HCEC 1CT (cell line): ENCODE data around the gene TRPM3.

Experiments used
- DNase-seq: peaks from one replicate; pipeline ENCODE4 v3.0.0-alpha.2; 2017

Gene TRPM3

GRCh38 chr9:71121275-71122021, at the start of gene TRPM3:
Gene TRPM3 (minus strand): TSS chr9:71121621. CDS start chr9:71121354, 267 bp downstream.
- no peak for DNase-seq

- DNase-seq = no peak
Measured at GRCh38 chr9:71168418-71168817, 47.0 kb upstream of the TRPM3 start.

DNA sequence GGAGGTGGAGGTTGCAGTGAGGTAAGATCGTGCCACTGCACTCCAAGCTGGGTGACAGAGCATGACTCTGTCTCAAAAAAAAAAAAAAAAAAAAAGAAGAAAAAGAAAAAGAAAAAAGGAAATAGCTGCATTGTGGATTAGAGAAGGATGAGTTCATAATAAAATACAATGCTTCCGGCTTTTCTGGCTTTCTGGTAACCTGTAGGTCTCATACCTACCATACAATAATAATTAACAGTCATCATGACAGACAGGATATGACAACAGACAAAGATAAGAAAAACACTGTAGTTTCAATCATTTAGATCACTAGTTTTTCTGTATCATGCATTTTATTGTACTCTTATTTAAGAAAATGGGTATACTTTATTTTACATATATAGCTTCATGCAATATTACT, 40.7 kb upstream of the TRPM3 start:
- DNase-seq = no peak

DNA sequence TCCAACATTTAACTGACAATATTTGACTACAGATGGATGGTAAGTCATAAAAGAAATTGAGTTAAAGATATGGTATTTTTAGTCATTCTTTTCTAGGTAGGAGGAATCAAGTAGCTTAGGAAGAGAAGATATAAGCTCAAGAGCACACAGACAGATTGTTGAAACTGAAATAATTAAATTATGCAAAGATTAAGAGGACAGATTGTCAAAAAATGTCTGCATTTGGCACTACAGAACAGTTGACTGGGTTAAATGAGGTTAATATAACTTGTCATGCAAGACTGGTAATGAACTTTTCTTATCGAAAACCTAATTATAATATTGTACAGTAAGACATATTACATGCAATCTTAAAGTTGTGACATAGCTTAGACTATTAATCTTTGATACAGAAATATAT, 36.3 kb upstream of the TRPM3 start:
- DNase-seq = no peak

DNA sequence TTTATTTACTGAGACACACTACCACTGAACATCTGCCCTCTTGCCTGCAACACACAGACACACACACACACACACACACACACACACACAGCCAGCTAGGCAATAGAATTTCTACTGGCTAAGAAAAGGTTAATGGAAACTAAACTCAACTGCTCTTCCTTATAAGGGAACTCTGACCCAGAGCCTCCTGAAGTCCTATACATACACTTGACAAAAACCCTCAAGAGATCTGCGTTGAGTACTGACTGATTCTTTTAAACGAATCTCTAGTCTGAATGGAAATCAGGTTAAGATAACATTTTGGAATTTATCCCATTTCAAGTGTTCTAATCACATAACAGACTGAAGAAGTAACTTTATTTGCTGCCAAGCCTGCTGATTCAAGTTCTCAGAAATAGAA, 25.9 kb upstream of the TRPM3 start:
- DNase-seq = no peak

DNA sequence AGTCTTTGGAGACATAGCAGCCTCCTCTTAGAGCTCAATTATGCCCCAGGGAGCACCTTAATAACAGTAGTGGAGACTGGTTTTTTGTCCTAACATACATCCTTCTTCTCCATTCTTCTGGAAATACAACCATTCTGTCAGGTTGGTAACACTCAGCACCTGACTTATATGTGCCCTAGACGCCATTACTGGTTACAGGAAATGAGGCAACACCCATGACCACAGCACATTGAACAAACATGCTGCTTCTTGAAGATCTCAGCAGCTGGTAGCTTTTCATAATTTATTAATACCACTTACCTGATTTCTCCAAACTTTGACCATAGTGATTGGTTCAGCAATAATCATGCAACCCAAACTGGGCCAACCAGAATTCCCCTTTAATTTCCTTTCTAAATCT, 25.1 kb upstream of the TRPM3 start:
- no peak for DNase-seq

DNA sequence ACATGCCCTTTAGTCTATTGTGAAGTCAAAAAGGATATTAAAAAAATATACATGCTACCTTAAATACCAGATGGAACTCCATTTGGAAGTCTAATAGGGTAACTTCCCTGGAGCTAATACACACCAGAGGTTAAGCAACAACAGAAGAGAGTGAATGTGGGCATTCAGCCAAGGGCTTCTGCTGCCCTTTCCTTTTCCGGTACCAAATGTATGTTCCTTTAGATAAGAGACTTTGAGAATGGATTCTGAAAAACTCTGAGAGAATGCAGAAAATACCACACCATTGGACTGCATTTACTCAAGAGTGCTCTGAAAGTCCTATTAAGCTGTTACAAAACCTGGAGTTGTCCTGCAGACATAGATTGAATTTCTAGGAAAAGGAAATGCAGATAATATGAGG, 23.8 kb upstream of the TRPM3 start:
- no peak for DNase-seq

DNA sequence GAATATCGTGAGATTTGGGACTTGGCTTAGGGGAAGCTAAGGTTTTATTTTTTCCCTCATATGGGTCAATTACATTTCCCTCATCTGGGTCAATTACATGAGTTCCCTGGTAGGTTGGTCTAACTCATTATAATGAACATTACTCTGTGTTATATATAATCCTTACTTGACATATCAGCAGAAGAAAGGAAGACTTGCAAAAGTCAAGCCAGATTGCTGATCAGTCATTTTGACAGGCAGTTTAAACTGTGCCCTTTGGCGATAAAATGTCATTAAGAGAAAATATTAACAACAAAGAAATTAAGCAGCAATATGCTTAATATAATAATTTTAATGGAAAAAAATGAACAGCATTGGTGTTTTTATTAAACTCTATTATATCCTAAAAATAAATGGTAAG, 23.1 kb upstream of the TRPM3 start:
- DNase-seq = no peak

DNA sequence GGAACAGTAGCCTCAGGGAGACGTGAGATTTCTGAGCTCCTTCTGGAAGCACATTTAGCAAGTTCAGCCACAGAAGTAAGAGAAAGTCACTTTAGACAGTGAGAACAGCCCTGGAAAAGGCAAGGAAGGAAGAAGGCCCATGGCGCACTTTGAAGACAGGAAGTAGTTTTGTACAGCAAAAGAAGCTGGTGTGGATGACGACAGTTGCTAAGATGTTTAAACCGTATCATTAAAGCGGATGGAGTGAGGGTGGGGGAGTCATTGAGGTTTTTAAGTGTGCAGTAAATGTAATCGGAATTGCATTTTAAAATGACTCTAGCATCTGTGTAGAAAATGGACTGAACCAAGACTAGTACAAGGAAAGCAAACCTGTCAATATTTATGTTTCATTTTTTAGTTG, 15.3 kb upstream of the TRPM3 start:
- DNase-seq = no peak

DNA sequence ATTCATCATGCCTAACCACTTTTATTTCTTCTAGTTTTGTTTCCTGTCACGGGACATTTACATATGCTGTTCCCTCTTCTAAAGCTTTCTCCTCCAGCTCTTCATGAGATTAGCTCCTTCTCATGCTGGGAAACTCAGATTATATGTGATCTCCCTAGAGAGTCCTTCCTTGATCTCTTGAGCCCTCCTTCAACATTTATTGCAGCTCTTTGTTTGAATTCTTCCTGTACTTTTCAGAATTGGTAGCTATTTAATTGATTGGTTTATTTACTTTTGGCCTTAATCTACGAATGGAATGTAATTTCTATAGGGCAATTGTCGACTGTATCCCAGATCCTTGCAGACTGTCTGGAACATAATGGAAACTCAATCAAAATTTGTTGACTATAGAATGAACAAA, 9.7 kb upstream of the TRPM3 start:
- DNase-seq = no peak

DNA sequence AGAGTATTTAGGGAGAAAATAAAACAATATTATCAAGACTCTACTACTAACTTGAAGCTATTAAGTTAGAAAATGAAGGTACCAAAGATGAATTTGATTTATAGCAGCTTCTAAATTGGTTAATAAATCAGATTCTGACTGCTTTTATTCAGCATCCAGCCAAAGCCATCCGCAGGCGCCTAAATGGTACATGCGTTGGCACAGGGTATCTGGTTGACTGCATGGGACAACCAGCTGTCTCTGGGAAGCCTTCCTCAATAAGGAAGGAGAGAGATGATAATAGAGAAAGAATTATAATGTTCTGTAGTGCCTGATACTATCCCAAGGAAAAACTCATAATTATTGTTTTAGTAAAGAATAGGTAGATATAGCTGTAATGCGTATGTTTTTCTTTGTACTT, 9.1 kb upstream of the TRPM3 start:
- DNase-seq = no peak

DNA sequence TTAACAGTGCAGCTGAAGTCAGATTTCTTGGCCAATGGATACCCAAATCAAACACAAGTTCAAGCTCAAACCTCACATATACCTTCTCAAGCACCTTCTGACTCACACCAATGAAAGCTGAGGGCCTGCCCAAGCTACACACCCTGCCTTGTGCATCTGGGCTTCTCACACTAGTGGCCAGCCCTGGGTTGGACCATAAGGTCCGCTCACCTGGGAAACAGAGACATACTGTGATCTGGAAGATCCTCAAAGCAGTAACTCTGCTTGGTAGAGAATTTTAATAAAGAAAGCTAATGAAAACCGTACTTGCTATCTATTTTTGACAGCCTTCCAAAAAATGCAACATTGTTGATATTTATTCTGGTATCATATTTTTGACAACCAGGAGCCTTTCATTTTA, 7.4 kb upstream of the TRPM3 start:
- no peak for DNase-seq

GRCh38 chr9:71127301-71127700, 5.9 kb upstream of the TRPM3 start:
- DNase-seq = no peak

GRCh38 chr9:71122421-71122820, 1.0 kb upstream of the TRPM3 start:
- DNase-seq = no peak

GRCh38 chr9:71122022-71122275, 528 bp upstream of the TRPM3 start:
- no peak for DNase-seq

DNA sequence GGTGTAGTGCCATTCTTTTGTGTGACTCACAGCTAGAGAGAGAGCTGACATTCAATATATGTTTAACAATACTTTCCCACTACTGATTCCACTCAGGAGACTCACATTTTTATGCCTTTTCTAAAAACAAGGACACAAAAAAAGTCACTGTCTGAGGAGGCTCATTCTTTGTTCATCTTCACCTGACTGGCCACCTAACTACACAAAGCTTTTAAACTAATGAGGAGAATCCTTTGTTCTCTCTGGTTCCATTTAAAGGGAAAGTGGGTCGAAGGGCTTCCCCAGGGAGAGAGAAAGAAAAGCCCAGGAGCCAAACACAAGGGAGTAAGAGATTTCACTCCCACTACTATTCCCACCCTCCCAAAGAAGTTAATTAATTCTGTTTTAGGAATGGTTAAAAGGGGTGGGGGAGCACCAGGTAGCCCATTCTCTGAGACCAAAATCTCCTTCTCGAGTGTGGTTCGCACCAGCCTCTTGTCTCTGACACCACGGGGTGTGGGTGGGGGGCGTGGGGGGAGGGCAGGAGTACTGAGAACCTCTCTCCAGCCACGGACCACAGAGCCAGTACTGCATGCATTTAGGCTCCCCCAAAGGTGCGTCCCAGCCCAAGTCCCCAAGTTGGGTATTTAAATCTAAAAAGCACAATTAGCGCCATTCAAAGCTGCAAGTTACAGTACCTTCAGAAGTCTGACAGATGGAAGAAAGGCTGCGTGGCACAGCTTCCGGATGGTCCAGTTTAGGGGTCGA, 747 bp downstream of the TRPM3 start:
- DNase-seq = no peak

DNA sequence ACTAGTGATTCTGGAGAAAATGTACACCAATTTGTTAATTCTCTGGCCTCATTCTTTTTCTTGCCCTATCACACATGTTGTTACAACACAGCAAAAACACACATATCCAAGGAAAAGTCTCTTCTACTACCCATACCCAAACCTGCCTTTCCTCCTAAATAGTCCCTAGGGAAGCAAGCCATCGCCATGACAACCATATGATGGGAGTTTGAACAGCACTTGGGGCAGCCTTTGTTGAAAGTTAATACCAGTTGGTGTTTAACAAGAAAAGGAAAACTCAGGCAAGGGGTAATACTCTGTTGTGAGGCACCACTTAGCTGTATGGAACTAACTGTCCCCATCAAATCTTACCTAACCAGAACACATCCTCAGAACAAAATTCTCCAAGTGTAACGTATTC, 1.7 kb downstream of the TRPM3 start:
- no peak for DNase-seq

DNA sequence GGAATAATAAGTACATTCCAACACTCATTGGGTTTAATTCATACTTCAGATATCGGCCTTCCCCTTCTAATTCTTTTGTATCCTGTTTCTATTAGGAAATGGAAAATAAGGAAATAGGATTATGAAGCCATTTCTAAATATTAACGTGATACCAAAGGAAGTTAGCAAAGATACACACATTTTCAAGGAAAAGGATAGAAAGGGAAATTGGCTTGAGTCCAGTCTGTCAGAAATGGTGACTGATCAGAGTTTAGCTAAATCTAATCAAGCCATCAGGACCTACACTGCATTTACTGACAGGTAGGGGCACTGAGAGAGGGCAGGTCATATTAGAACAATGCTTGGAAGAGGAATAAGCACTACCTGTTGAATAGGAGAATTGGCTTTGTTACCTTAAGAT, 3.1 kb downstream of the TRPM3 start:
- DNase-seq = no peak

DNA sequence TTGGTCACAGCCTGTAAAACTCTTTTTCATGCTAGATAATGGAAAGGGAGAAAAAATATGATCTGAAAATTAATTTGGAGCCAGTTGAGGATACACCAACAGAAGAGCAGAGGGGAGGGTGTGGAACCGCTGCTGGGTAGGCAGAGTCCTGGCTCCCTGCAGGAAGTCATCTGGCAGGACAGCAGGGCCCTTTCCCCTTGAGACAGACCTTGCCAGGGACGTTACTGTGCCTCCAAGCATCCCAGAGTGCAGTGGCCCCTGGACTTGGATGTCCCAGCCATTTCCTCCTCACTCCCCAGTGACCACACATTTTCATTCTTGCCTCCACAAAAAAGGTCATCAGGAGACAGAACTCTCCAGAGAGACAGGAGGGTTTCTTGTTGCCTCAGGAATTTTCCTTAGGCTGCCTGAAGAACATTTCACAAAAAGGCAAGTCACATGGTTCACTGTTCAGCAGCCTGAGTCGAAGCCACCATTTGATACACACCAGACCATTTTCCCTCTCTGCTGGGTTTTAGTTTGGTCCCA, 5.9 kb downstream of the TRPM3 start:
- DNase-seq = no peak

- no peak for DNase-seq
Measured at GRCh38 chr9:71112866-71113265, 8.6 kb downstream of the TRPM3 start.

DNA sequence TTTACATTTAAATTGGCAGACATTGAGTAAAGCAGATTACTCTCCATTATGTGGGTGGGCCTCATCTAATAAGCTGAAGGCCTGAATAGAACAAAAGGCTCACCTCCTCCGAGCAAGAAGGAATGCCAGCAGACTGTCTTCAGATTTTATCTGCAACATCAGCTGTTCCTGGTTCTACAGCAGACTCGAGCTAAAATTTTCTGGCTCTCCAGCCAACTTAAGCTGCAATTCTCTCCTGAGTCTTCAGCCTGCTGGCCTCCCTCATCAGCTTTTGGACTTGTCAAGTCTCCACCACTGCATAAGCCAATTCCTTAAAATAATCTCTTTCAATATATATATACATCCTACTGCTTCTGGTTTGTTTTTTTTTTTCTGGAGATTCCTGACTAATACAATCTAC, 12.5 kb downstream of the TRPM3 start:
- no peak for DNase-seq

DNA sequence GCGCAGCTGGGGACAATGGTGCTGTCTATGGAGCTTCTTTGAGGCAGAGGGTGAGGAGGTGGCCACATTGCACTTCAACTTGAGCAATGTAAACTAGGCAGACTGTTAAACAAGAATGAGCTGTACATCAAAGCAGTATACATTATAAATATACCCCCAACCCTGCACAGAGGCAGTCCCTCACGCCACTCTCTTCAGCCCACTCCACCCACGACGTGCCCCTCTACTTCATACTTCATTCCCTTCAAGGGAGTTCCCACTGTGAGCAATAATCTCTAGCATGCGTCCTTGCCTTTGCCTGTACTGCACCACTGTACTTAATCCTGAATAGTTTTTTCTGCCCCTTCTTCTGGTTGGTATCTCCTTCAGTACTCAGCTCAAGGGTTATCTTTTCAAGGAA, 14.4 kb downstream of the TRPM3 start:
- no peak for DNase-seq

GRCh38 chr9:71105192-71105591, 16.2 kb downstream of the TRPM3 start:
- DNase-seq = no peak

DNA sequence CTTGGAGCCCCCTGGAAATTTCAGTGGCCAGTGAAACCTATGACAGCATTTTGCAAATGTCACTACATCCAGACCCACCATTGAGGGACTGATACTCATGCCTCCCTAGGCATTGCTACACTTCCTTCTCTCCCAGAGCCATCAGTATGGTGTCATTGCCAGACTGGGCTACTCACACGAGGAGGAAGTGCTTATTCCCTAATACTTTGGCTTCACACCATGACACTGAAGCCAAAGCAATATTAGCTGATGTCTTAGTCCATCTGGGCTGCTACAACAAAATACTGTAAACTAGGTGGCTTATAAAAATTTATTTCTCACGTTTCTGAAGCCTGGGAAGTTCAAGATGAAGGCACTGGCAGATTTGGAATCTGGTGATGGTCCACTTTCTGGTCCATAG, 22.6 kb downstream of the TRPM3 start:
- no peak for DNase-seq

- DNase-seq = no peak
Measured at GRCh38 chr9:71097671-71098070, 23.8 kb downstream of the TRPM3 start.
